HepG2 (cell line): ENCODE results near the gene LIF. TPM values are rescaled to one million over a fixed set of nuclear protein-coding genes. Genes with fewer than 3 reads are reported as not detected.

Experiments
- AHR ChIP-seq: IDR thresholded peaks from 2 replicates; pipeline ENCODE4 v1.6.1; 2018; ENCODE audit warnings: missing genetic modification reagents, missing compliant biosample characterization
- ARHGAP35 ChIP-seq: sonication (generic); formaldehyde crosslinking; IDR thresholded peaks from 2 replicates; pipeline ENCODE4 v1.9.0; 2022; ENCODE audit warnings: mild to moderate bottlenecking, inconsistent platforms, moderate library complexity, missing genetic modification reagents, borderline replicate concordance
- ASH2L ChIP-seq: fragments of 300-600, 200-600 bp; sonication (generic); IDR thresholded peaks from 2 replicates; pipeline ENCODE4 v1.7.0; 2017; ENCODE audit warnings: low read depth, mild to moderate bottlenecking, moderate library complexity, mixed read lengths, low read length; ENCODE audit not compliant: insufficient read length
- CBX5 ChIP-seq: sonication (generic); formaldehyde crosslinking; IDR thresholded peaks from 2 replicates; pipeline ENCODE4 v1.4.0; 2020; ENCODE audit warnings: missing genetic modification reagents, borderline replicate concordance
- CCDC6 ChIP-seq: sonication (generic); formaldehyde crosslinking; IDR thresholded peaks from 2 replicates; pipeline ENCODE4 v1.8.1; 2022; ENCODE audit warnings: mild to moderate bottlenecking, missing genetic modification reagents, moderate library complexity
- KLF12 ChIP-seq: sonication (generic); formaldehyde crosslinking; IDR thresholded peaks from 2 replicates; pipeline ENCODE4 v1.4.0; 2020; ENCODE audit warnings: missing genetic modification reagents, borderline replicate concordance
- MXI1 ChIP-seq: IDR thresholded peaks from 3 replicates; pipeline ENCODE4 v1.6.1; 2012; ENCODE audit warnings: low read depth, low read length, inconsistent platforms, borderline replicate concordance
- MYNN ChIP-seq: sonication (generic); formaldehyde crosslinking; IDR thresholded peaks from 2 replicates; pipeline ENCODE4 v1.4.0; 2020; ENCODE audit warnings: mild to moderate bottlenecking, low read depth, missing genetic modification reagents
- NCOA2 ChIP-seq: sonication (generic); formaldehyde crosslinking; IDR thresholded peaks from 2 replicates; pipeline ENCODE4 v1.8.0; 2022; ENCODE audit warnings: inconsistent platforms
- NCOA5 ChIP-seq: sonication (generic); formaldehyde crosslinking; IDR thresholded peaks from 2 replicates; pipeline ENCODE4 v1.4.0; 2020; ENCODE audit warnings: missing genetic modification reagents
- NFE2 ChIP-seq: sonication (generic); formaldehyde crosslinking; IDR thresholded peaks from 2 replicates; pipeline ENCODE4 v1.4.0; 2020; ENCODE audit warnings: missing genetic modification reagents
- NFYC ChIP-seq: IDR thresholded peaks from 2 replicates; pipeline ENCODE4 v1.6.1; 2016; ENCODE audit warnings: missing genetic modification reagents, missing compliant biosample characterization
- NR2F1 ChIP-seq, 2 experiments: fragments of 450-650 bp in 1 of 2; formaldehyde crosslinking in 1 of 2; IDR thresholded peaks; 2 replicates each; pipeline versions ENCODE4 v1.5.0 to v1.6.1; 2016 to 2020; ENCODE audit warnings: mild to moderate bottlenecking in 1 of 2, missing compliant biosample characterization in 1 of 2, missing genetic modification reagents in 1 of 2, moderate library complexity in 1 of 2
- RARA ChIP-seq: IDR thresholded peaks from 2 replicates; pipeline ENCODE4 v1.6.1; 2016; ENCODE audit warnings: missing genetic modification reagents, missing compliant biosample characterization
- SCMH1 ChIP-seq: sonication (generic); formaldehyde crosslinking; IDR thresholded peaks from 2 replicates; pipeline ENCODE4 v1.9.0; 2021; ENCODE audit warnings: missing genetic modification reagents, mild to moderate bottlenecking, borderline replicate concordance
- WIZ ChIP-seq: sonication (generic); formaldehyde crosslinking; IDR thresholded peaks from 2 replicates; pipeline ENCODE4 v1.5.1; 2020; ENCODE audit warnings: mild to moderate bottlenecking, missing genetic modification reagents
- ZBTB8A ChIP-seq: sonication (generic); formaldehyde crosslinking; IDR thresholded peaks from 2 replicates; pipeline ENCODE4 v1.4.0; 2020; ENCODE audit warnings: mild to moderate bottlenecking, low read depth, missing genetic modification reagents, borderline replicate concordance
- ZNF224 ChIP-seq: sonication (generic); formaldehyde crosslinking; IDR thresholded peaks from 2 replicates; pipeline ENCODE4 v1.5.0; 2020; ENCODE audit warnings: mild to moderate bottlenecking, missing genetic modification reagents
- ZNF614 ChIP-seq: IDR thresholded peaks from 2 replicates; pipeline ENCODE4 v1.6.1; 2018; ENCODE audit warnings: missing biosample characterization, missing genetic modification reagents, inconsistent platforms, borderline replicate concordance
- ZNF660 ChIP-seq: sonication (generic); formaldehyde crosslinking; IDR thresholded peaks from 2 replicates; pipeline ENCODE4 v1.5.1; 2020; ENCODE audit warnings: mild to moderate bottlenecking, low read depth, missing genetic modification reagents, borderline replicate concordance
- ZNF788 ChIP-seq: sonication (generic); formaldehyde crosslinking; IDR thresholded peaks from 2 replicates; pipeline ENCODE4 v1.5.0; 2020; ENCODE audit warnings: mild to moderate bottlenecking, missing genetic modification reagents, borderline replicate concordance
- polyA plus RNA-seq, 8 experiments: library from polyadenylated mRNA; depleted of rRNA in 3 of 8; stranded (reverse) in 7 of 8; unstranded in 1 of 8; fragments of >200 nt; fragmentation: Illumina TruSeq in 4 of 8; extraction: Trizol in 4 of 8; gene quantifications; 2 replicates each; pipeline versions ENCODE4 v1.2.1 to v1.2.3, GENCODE V29; 2011 to 2016; ENCODE audit warnings: low read depth in 4 of 8, missing spikeins in 1 of 8, mixed read lengths in 1 of 8; ENCODE audit not compliant: insufficient read depth in 1 of 8
- total RNA-seq, 5 experiments: library from RNA; depleted of rRNA; stranded (reverse); fragments of >200 nt; fragmentation: Illumina TruSeq; extraction: Trizol; gene quantifications; 2 replicates each; pipeline ENCODE4 v1.2.3, GENCODE V29; 2016; ENCODE audit warnings: low read depth in 1 of 5
- TF ChIP-seq, protein P1 (sequence below): sonication (generic); formaldehyde crosslinking; conservative IDR thresholded peaks from 2 replicates; pipeline ENCODE4 v1.4.0; 2020; ENCODE audit warnings: missing genetic modification reagents
- TF ChIP-seq, protein P2 (sequence below): sonication (generic); formaldehyde crosslinking; conservative IDR thresholded peaks from 2 replicates; pipeline ENCODE4 v1.4.0; 2020; ENCODE audit warnings: missing genetic modification reagents
- TF ChIP-seq, protein P3 (sequence below): sonication (generic); formaldehyde crosslinking; IDR thresholded peaks from 2 replicates; pipeline ENCODE4 v1.4.0; 2020; ENCODE audit warnings: missing genetic modification reagents
- TF ChIP-seq, protein P4 (sequence below): IDR thresholded peaks from 2 replicates; pipeline ENCODE4 v1.6.1; 2018; ENCODE audit warnings: missing genetic modification reagents, mild to moderate bottlenecking, missing compliant biosample characterization

Gene LIF
- total and polyA plus RNA-seq, 2 of the 13 experiments (the other 11 are each of a cell fraction or from before 2014, with no cell fraction given): 3.6 to 8.5 TPM

DNA sequence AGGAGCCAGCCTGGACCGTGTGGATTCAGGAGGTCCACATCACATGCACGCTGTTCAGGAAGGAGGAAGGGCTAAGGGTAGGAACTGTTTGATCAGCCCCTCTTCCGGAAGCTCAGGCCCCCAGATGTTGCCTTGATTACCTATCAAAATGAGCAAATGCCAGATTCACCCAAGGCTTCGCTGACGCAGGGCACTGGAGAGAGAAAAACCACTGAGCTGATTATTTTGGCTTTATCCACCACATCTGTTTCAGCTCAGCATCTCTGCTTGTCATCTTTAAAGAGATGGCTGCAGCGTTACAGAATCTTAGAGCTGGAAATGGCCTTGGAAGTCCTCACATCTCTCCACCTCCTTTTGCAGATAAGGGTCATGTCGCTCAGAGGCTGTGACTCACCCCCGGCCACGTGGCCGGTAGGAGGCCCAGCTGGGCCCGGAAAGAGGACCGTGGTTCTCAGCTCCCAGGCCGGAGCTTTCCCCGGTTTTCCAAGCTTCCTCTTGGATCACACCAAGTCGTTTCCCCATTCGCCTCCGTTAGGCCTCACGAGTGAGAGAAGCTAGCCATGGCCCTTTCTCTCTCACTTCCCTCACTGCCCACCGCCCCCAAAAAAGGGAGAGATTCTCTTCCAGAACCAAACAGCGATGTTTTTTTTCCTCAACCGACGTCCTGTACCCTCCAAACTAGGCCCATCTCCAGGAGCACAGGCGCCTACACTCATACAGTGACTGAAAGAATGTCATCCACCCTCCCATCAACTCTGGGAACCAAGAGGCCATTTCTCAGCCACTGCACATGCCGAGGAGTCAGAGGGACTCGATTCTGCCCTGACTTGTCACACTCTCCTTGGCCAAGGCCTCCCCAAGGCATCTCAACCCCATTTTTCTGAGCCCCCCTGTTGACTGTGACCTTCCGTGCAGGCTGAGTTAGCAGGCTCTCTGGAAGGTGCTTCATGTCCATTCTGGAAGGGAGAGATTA, 37.6 kb downstream of the LIF start (continued):
- TF ChIP-seq CBX5 (no peak), NFE2 (CRISPR knock-in tag) (no peak), MYNN (no peak), SCMH1 (CRISPR knock-in tag) (no peak), NR2F1 (CRISPR knock-in tag; IDR thresholded peaks at IDR 0.05) (no peak), MXI1 (peak; percentile 69; the same call in 1 of the 3 replicates), ZNF224 (CRISPR knock-in tag) (no peak), ZNF614 (CRISPR knock-in tag) (no peak), ZBTB8A (CRISPR knock-in tag) (no peak), RARA (peak; percentile 56; the same call in 1 of the 2 replicates), ZNF660 (no peak), AHR (no peak), CCDC6 (CRISPR knock-in tag) (no peak), NCOA2 (CRISPR knock-in tag) (peak; percentile 55), KLF12 (CRISPR knock-in tag) (no peak), ASH2L (no peak), WIZ (no peak), ARHGAP35 (no peak), NCOA5 (no peak), ZNF788 (CRISPR knock-in tag) (peak; percentile 54; the same call in 1 of the 2 replicates), NFYC (CRISPR knock-in tag) (no peak)
- TF ChIP-seq, protein P1, sequence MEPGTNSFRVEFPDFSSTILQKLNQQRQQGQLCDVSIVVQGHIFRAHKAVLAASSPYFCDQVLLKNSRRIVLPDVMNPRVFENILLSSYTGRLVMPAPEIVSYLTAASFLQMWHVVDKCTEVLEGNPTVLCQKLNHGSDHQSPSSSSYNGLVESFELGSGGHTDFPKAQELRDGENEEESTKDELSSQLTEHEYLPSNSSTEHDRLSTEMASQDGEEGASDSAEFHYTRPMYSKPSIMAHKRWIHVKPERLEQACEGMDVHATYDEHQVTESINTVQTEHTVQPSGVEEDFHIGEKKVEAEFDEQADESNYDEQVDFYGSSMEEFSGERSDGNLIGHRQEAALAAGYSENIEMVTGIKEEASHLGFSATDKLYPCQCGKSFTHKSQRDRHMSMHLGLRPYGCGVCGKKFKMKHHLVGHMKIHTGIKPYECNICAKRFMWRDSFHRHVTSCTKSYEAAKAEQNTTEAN (CRISPR knock-in tag): no peak
- TF ChIP-seq, protein P2, sequence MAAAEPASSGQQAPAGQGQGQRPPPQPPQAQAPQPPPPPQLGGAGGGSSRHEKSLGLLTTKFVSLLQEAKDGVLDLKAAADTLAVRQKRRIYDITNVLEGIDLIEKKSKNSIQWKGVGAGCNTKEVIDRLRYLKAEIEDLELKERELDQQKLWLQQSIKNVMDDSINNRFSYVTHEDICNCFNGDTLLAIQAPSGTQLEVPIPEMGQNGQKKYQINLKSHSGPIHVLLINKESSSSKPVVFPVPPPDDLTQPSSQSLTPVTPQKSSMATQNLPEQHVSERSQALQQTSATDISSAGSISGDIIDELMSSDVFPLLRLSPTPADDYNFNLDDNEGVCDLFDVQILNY (CRISPR knock-in tag): no peak
- TF ChIP-seq, protein P3, sequence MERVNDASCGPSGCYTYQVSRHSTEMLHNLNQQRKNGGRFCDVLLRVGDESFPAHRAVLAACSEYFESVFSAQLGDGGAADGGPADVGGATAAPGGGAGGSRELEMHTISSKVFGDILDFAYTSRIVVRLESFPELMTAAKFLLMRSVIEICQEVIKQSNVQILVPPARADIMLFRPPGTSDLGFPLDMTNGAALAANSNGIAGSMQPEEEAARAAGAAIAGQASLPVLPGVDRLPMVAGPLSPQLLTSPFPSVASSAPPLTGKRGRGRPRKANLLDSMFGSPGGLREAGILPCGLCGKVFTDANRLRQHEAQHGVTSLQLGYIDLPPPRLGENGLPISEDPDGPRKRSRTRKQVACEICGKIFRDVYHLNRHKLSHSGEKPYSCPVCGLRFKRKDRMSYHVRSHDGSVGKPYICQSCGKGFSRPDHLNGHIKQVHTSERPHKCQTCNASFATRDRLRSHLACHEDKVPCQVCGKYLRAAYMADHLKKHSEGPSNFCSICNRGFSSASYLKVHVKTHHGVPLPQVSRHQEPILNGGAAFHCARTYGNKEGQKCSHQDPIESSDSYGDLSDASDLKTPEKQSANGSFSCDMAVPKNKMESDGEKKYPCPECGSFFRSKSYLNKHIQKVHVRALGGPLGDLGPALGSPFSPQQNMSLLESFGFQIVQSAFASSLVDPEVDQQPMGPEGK (CRISPR knock-in tag): no peak
- TF ChIP-seq, protein P4, sequence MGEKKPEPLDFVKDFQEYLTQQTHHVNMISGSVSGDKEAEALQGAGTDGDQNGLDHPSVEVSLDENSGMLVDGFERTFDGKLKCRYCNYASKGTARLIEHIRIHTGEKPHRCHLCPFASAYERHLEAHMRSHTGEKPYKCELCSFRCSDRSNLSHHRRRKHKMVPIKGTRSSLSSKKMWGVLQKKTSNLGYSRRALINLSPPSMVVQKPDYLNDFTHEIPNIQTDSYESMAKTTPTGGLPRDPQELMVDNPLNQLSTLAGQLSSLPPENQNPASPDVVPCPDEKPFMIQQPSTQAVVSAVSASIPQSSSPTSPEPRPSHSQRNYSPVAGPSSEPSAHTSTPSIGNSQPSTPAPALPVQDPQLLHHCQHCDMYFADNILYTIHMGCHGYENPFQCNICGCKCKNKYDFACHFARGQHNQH: peak; percentile 50; the same call in 1 of the 2 replicates
